WTC11 (cell line): Measurements from ENCODE around the gene RACGAP1. TPM values are rescaled to one million over a fixed set of nuclear protein-coding genes. Genes with fewer than 3 reads are reported as not detected.

Experiments
- ATAC-seq: fragments of 200-7000 bp; cut with Tn5 transposase; 2 replicates; pipeline ENCODE4 v1.10.0; 2021; ENCODE audit warnings: mild to moderate bottlenecking, moderate library complexity
- Bru-seq: library from RNA; stranded (reverse); fragments of 400-500 nt; gene quantifications from one replicate; lab custom pipeline; 2021; lab: Mats Ljungman, UMichigan
- CTCF ChIA-PET: fragments of 300-600 bp; sonication (Branson Sonifier 250); formaldehyde crosslinking; loops from one replicate; lab custom pipeline; 2021; ENCODE audit warnings: antibody characterized with exemption; lab: Charles Lee
- POLR2A ChIA-PET: fragments of 350-600 bp; sonication (Branson Sonifier 250); formaldehyde crosslinking; loops from one replicate; lab custom pipeline; 2021; ENCODE audit warnings: antibody characterized with exemption; lab: Charles Lee
- DNase-seq: peaks from one replicate; pipeline ENCODE4 v3.0.0; 2021; ENCODE audit warnings: low spot score
- H3K27ac Mint-ChIP-seq: 2 replicates; pipeline ENCODE4 v1.8.0; 2021; ENCODE audit warnings: mixed read lengths
- H3K27me3 Mint-ChIP-seq: 2 replicates; pipeline ENCODE4 v1.8.0; 2021; ENCODE audit warnings: low read depth, mild to moderate bottlenecking, moderate library complexity, mixed read lengths
- H3K36me3 Mint-ChIP-seq: 2 replicates; pipeline ENCODE4 v1.8.0; 2021; ENCODE audit warnings: mixed read lengths
- H3K4me1 Mint-ChIP-seq: 2 replicates; pipeline ENCODE4 v1.8.0; 2022; ENCODE audit warnings: mixed read lengths
- H3K4me3 Mint-ChIP-seq: 2 replicates; pipeline ENCODE4 v1.8.0; 2021; ENCODE audit warnings: mild to moderate bottlenecking, moderate library complexity, mixed read lengths
- H3K9me3 Mint-ChIP-seq: 2 replicates; pipeline ENCODE4 v1.8.0; 2021; ENCODE audit warnings: mixed read lengths
- AR ChIP-seq: fragments of 250-450 bp; sonication (Bioruptor Pico); IDR thresholded peaks from 2 replicates; pipeline ENCODE4 v1.9.0; 2021; ENCODE audit warnings: mild to moderate bottlenecking
- CREM ChIP-seq: sonication (generic); formaldehyde crosslinking; IDR thresholded peaks from 2 replicates; pipeline ENCODE4 v1.8.1; 2022; ENCODE audit warnings: mild to moderate bottlenecking, missing genetic modification reagents, moderate library complexity
- FOXK1 ChIP-seq: sonication (generic); formaldehyde crosslinking; IDR thresholded peaks from 2 replicates; pipeline ENCODE4 v1.8.0; 2022; ENCODE audit warnings: mild to moderate bottlenecking, moderate library complexity, missing genetic modification reagents
- FOXP4 ChIP-seq: sonication (generic); formaldehyde crosslinking; IDR thresholded peaks from 2 replicates; pipeline ENCODE4 v1.8.0; 2022; ENCODE audit warnings: mild to moderate bottlenecking, missing genetic modification reagents
- GABPB1 ChIP-seq: sonication (generic); formaldehyde crosslinking; IDR thresholded peaks from 2 replicates; pipeline ENCODE4 v1.8.1; 2023; ENCODE audit warnings: mild to moderate bottlenecking, missing genetic modification reagents
- IRF2 ChIP-seq: sonication (generic); formaldehyde crosslinking; IDR thresholded peaks from 2 replicates; pipeline ENCODE4 v1.8.0; 2022; ENCODE audit warnings: low read depth, missing genetic modification reagents, borderline replicate concordance
- MYBL2 ChIP-seq: sonication (generic); formaldehyde crosslinking; IDR thresholded peaks from 2 replicates; pipeline ENCODE4 v1.8.1; 2023; ENCODE audit warnings: mild to moderate bottlenecking, moderate library complexity, missing genetic modification reagents
- NFYB ChIP-seq: sonication (generic); formaldehyde crosslinking; conservative IDR thresholded peaks from 2 replicates; pipeline ENCODE4 v1.8.0; 2022; ENCODE audit warnings: low read depth, missing genetic modification reagents
- NR1H2 ChIP-seq: sonication (generic); formaldehyde crosslinking; IDR thresholded peaks from 2 replicates; pipeline ENCODE4 v1.9.0; 2021; ENCODE audit warnings: mild to moderate bottlenecking, moderate library complexity, missing genetic modification reagents
- NR3C1 ChIP-seq: sonication (generic); formaldehyde crosslinking; conservative IDR thresholded peaks from 2 replicates; pipeline ENCODE4 v1.8.1; 2023; ENCODE audit warnings: low read depth, mild to moderate bottlenecking, missing genetic modification reagents
- SMAD3 ChIP-seq: sonication (generic); formaldehyde crosslinking; IDR thresholded peaks from 2 replicates; pipeline ENCODE4 v1.8.0; 2022; ENCODE audit warnings: missing genetic modification reagents, mild to moderate bottlenecking, borderline replicate concordance
- SP1 ChIP-seq: sonication (generic); formaldehyde crosslinking; conservative IDR thresholded peaks from 2 replicates; pipeline ENCODE4 v1.8.1; 2022; ENCODE audit warnings: missing genetic modification reagents
- TEAD1 ChIP-seq: sonication (generic); formaldehyde crosslinking; IDR thresholded peaks from 2 replicates; pipeline ENCODE4 v1.8.0; 2022; ENCODE audit warnings: mild to moderate bottlenecking, missing genetic modification reagents
- USF1 ChIP-seq: sonication (generic); formaldehyde crosslinking; IDR thresholded peaks from 2 replicates; pipeline ENCODE4 v1.8.0; 2022; ENCODE audit warnings: mild to moderate bottlenecking, missing genetic modification reagents
- ZNF121 ChIP-seq: sonication (generic); formaldehyde crosslinking; IDR thresholded peaks from 2 replicates; pipeline ENCODE4 v1.8.0; 2023; ENCODE audit warnings: missing genetic modification reagents
- ZNF138 ChIP-seq: sonication (generic); formaldehyde crosslinking; conservative IDR thresholded peaks from 2 replicates; pipeline ENCODE4 v1.8.1; 2022; ENCODE audit warnings: mild to moderate bottlenecking, moderate library complexity, missing genetic modification reagents
- ZNF396 ChIP-seq: fragments of 250-450 bp; sonication (Bioruptor Pico); IDR thresholded peaks from 2 replicates; pipeline ENCODE4 v1.8.0; 2021; ENCODE audit warnings: mild to moderate bottlenecking, moderate library complexity, borderline replicate concordance
- ZNF423 ChIP-seq: fragments of 250-450 bp; sonication (Bioruptor Pico); IDR thresholded peaks from 2 replicates; pipeline ENCODE4 v2.1.2; 2022; ENCODE audit warnings: mild to moderate bottlenecking, moderate library complexity
- ZNF671 ChIP-seq: fragments of 250-450 bp; sonication (Bioruptor Pico); IDR thresholded peaks from 2 replicates; pipeline ENCODE4 v1.8.0; 2021; ENCODE audit warnings: mild to moderate bottlenecking
- long read RNA-seq, 3 experiments: library from RNA in 1 of 3; library from capped mRNA in 1 of 3; library from polyadenylated mRNA in 1 of 3; unstranded in 2 of 3; stranded (forward) in 1 of 3; transcript quantifications; one replicate each; pipeline ENCODE4 v2.0.0, GENCODE V29; 2021
- total RNA-seq: library from RNA; stranded (reverse); gene quantifications from 3 replicates; pipeline ENCODE4 v1.2.3, GENCODE V29; 2021
- TF ChIP-seq, protein P1 (sequence below): sonication (generic); formaldehyde crosslinking; IDR thresholded peaks from 2 replicates; pipeline ENCODE4 v1.8.0; 2023; ENCODE audit warnings: missing genetic modification reagents, mild to moderate bottlenecking, borderline replicate concordance

Gene RACGAP1, protein sequence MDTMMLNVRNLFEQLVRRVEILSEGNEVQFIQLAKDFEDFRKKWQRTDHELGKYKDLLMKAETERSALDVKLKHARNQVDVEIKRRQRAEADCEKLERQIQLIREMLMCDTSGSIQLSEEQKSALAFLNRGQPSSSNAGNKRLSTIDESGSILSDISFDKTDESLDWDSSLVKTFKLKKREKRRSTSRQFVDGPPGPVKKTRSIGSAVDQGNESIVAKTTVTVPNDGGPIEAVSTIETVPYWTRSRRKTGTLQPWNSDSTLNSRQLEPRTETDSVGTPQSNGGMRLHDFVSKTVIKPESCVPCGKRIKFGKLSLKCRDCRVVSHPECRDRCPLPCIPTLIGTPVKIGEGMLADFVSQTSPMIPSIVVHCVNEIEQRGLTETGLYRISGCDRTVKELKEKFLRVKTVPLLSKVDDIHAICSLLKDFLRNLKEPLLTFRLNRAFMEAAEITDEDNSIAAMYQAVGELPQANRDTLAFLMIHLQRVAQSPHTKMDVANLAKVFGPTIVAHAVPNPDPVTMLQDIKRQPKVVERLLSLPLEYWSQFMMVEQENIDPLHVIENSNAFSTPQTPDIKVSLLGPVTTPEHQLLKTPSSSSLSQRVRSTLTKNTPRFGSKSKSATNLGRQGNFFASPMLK
- total RNA-seq (76.6 to 87.7 TPM (median 77.3 TPM) in 3 replicates), Bru-seq, nascent RNA (percentile 71 among the genes with signal in this experiment)
- long read RNA-seq, experiment 1, transcript RACGAP1-201 (17 exons, 3,073 nt): major isoform, 66 of 187 reads
- long read RNA-seq, experiment 1, transcript RACGAP1-203 (17 exons, 3,080 nt): minor isoform, 36 of 187 reads
- long read RNA-seq, experiment 1, partial matches to known transcripts: 12 of 187 reads
- long read RNA-seq, experiment 1, other reads (novel, unspliced or antisense): 70 of 187 reads
- long read RNA-seq, experiment 2, transcript RACGAP1-201 (17 exons, 3,073 nt): major isoform, 12 of 60 reads
- long read RNA-seq, experiment 2, transcript RACGAP1-203 (17 exons, 3,080 nt): minor isoform, 7 of 60 reads
- long read RNA-seq, experiment 2, partial matches to known transcripts: 12 of 60 reads
- long read RNA-seq, experiment 2, other reads (novel, unspliced or antisense): 29 of 60 reads
- long read RNA-seq, experiment 3, transcript RACGAP1-203 (17 exons, 3,080 nt): major isoform, 16 of 70 reads
- long read RNA-seq, experiment 3, transcript RACGAP1-201 (17 exons, 3,073 nt): minor isoform, 12 of 70 reads
- long read RNA-seq, experiment 3, partial matches to known transcripts: 8 of 70 reads
- long read RNA-seq, experiment 3, other reads (novel, unspliced or antisense): 32 of 70 reads

GRCh38 chr12:50025187-50026059 lies at the start of gene RACGAP1:
TSS of gene RACGAP1 (minus strand) at chr12:50025494. CDS start at chr12:50016715, 8,779 bp downstream.
- peak within 1 kb of the TSS; percentile 97 for H3K27ac Mint-ChIP-seq
- ChIA-PET CTCF (interaction anchor here (0.7 to 1.8 kb wide), 13 partner anchors 14 to 197 kb away, joined by 3 to 20 read pairs (median 4); partner anchors contain the start of genes COX14 and NCKAP5L), POLR2A (interaction anchor here (0.6 to 1.4 kb wide), 5 partner anchors 14 to 908 kb away, joined by 3 to 8 read pairs (median 5); partner anchors contain the start of gene SMARCD1)
- H3K4me3 Mint-ChIP-seq: peak within 1 kb of the TSS; percentile 95
- H3K9me3 Mint-ChIP-seq: no peaks in the 10 kb centered on the region
- ATAC-seq (peak; percentile 99), DNase-seq (peak; percentile 95)
- peaks cover 9% of the 10 kb centered on the region for H3K4me1 Mint-ChIP-seq
- no peaks in the 10 kb centered on the region for H3K27me3 Mint-ChIP-seq
- H3K36me3 Mint-ChIP-seq: 0 out of 2 replicates have a peak, but pooled peaks cover 2% of the 10 kb centered on the region
- no peak for TF ChIP-seq AR (CRISPR knock-in tag)
- TF ChIP-seq FOXP4: no peak
- TF ChIP-seq ZNF121 (CRISPR knock-in tag): 0 out of 2 replicates have a peak, but pooled peaks have one; percentile 12
- peak; percentile 71; the same call in 1 of the 2 replicates for TF ChIP-seq SP1 (CRISPR knock-in tag)
- peak; percentile 78; the same call in 1 of the 2 replicates for TF ChIP-seq USF1
- peak; percentile 55; the same call in 1 of the 2 replicates for TF ChIP-seq NFYB (CRISPR knock-in tag)
- TF ChIP-seq ZNF396 (CRISPR knock-in tag): no peak
- TF ChIP-seq NR3C1 (CRISPR knock-in tag): no peak
- TF ChIP-seq TEAD1 (CRISPR knock-in tag): no peak; the same call in 1 of the 2 replicates
- no peak for TF ChIP-seq NR1H2 (CRISPR knock-in tag)
- TF ChIP-seq ZNF671: no peak
- peak; percentile 91 for TF ChIP-seq CREM
- TF ChIP-seq GABPB1 (CRISPR knock-in tag): peak; percentile 67; the same call in 1 of the 2 replicates
- TF ChIP-seq ZNF138 (CRISPR knock-in tag): no peak
- TF ChIP-seq, protein P1, sequence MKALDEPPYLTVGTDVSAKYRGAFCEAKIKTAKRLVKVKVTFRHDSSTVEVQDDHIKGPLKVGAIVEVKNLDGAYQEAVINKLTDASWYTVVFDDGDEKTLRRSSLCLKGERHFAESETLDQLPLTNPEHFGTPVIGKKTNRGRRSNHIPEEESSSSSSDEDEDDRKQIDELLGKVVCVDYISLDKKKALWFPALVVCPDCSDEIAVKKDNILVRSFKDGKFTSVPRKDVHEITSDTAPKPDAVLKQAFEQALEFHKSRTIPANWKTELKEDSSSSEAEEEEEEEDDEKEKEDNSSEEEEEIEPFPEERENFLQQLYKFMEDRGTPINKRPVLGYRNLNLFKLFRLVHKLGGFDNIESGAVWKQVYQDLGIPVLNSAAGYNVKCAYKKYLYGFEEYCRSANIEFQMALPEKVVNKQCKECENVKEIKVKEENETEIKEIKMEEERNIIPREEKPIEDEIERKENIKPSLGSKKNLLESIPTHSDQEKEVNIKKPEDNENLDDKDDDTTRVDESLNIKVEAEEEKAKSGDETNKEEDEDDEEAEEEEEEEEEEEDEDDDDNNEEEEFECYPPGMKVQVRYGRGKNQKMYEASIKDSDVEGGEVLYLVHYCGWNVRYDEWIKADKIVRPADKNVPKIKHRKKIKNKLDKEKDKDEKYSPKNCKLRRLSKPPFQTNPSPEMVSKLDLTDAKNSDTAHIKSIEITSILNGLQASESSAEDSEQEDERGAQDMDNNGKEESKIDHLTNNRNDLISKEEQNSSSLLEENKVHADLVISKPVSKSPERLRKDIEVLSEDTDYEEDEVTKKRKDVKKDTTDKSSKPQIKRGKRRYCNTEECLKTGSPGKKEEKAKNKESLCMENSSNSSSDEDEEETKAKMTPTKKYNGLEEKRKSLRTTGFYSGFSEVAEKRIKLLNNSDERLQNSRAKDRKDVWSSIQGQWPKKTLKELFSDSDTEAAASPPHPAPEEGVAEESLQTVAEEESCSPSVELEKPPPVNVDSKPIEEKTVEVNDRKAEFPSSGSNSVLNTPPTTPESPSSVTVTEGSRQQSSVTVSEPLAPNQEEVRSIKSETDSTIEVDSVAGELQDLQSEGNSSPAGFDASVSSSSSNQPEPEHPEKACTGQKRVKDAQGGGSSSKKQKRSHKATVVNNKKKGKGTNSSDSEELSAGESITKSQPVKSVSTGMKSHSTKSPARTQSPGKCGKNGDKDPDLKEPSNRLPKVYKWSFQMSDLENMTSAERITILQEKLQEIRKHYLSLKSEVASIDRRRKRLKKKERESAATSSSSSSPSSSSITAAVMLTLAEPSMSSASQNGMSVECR (CRISPR knock-in tag): peak; percentile 51; the same call in 1 of the 2 replicates
- TF ChIP-seq ZNF423 (CRISPR knock-in tag): no peak
- no peak for TF ChIP-seq IRF2 (CRISPR knock-in tag)
- TF ChIP-seq SMAD3: no peak
- peak; percentile 100 for TF ChIP-seq MYBL2 (CRISPR knock-in tag)
- TF ChIP-seq FOXK1: peak; percentile 63
